ENCODE results near the gene MORN3.
"Not testable (repeated sequence)": the region's sequence is repeated elsewhere in the genome, so short reads cannot be mapped to it uniquely, and the experiment has no call there.

The MORN3 gene

DNA sequence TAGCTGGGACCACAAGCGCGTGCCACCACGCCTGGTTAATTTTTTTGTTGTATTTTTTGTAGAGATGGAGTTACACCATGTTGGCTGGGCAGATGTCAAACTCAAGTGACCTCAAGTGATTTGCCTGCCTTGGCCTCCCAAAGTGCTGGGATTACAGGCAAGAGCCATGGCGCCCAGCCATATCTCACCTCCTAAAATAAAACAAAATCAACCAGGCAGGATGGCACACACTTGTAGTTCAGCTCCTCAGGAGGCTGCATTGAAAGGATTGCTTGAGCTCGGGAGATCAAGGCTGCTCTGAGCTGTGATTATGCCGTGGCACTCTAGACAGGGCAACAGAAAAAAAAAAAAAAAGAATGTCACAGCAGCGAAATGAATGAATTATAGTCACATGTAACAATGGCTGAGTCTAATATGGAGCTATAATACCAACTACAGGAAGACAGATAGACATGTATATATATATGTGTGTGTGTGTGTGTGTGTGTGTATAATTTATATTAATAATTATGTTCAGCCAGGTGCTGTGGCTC, 23.8 kb upstream of the MORN3 start:
- 95% methylated on average over 5 of the region's 7 CpGs for WGBS (ENCODE audit: insufficient coverage)
- CTCF ChIA-PET = interaction anchor here (1.0 to 2.8 kb wide), 10 partner anchors 9 to 194 kb away, joined by 3 to 37 read pairs (median 6); partner anchors contain the start of gene RHOF
- DNase-seq = no peak
- POLR2A ChIA-PET = no interaction called here
- H3K4me1 ChIP-seq (ENCODE audit: control extremely low read depth in 1 of 4, control insufficient read depth in 4 of 4, insufficient read depth in 4 of 4, low read length in 3 of 4) = peaks cover 0 to 3% (median 0%) of the 10 kb centered on the region in 4 experiments
- H3K4me3 ChIP-seq (ENCODE audit: control insufficient read depth in 1 of 7, extremely low read depth in 1 of 7, insufficient read depth in 4 of 7, low read depth in 2 of 7, low read length in 6 of 7) = no peak overlapping the region
- H3K27me3 ChIP-seq (replicated peaks in 2 of 5; ENCODE audit: control insufficient read depth in 4 of 5, insufficient read depth in 5 of 5, low read length in 4 of 5) = no peaks in the 10 kb centered on the region
- H3K27ac ChIP-seq (ENCODE audit: insufficient read depth in 1 of 2, low read depth in 1 of 2, low read length in 2 of 2, poor library complexity in 1 of 2, severe bottlenecking in 2 of 2) = no peak overlapping the region
- no peaks in the 10 kb centered on the region for H3K36me3 ChIP-seq (ENCODE audit: control insufficient read depth in 4 of 4, insufficient read depth in 4 of 4, low read length in 3 of 4)
- no peaks in the 10 kb centered on the region for H3K9me3 ChIP-seq (ENCODE audit: control extremely low read depth in 1 of 5, control insufficient read depth in 4 of 5, insufficient read depth in 2 of 5, low read depth in 1 of 5, low read length in 4 of 5)

DNA sequence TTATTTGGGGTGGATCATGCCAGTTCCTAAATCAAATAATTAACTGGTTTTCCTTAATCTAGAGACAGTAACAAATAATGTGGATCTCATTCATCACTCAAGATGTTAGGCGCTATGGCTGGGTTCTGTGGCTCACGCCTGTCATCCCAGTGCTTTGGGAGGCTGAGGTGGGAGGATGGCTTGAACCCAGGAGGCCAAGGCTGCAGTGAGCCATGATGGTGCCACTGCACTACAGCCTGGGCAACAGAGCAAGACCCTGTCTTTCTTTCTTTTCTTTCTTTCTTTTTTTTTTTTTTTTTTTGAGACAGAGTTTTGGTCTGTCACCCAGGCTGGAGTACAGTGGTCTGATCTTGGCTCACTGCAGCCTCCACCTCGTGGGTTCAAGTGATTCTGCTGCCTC, 23.3 kb upstream of the MORN3 start:
- H3K4me3 ChIP-seq (ENCODE audit: control insufficient read depth in 1 of 7, extremely low read depth in 1 of 7, insufficient read depth in 4 of 7, low read depth in 2 of 7, low read length in 6 of 7); DNase-seq; H3K36me3 ChIP-seq (ENCODE audit: control insufficient read depth in 4 of 4, insufficient read depth in 4 of 4, low read length in 3 of 4); H3K27me3 ChIP-seq (replicated peaks in 2 of 5; ENCODE audit: control insufficient read depth in 4 of 5, insufficient read depth in 5 of 5, low read length in 4 of 5); POLR2A ChIA-PET; H3K27ac ChIP-seq (ENCODE audit: insufficient read depth in 1 of 2, low read depth in 1 of 2, low read length in 2 of 2, poor library complexity in 1 of 2, severe bottlenecking in 2 of 2); H3K9me3 ChIP-seq (ENCODE audit: control extremely low read depth in 1 of 5, control insufficient read depth in 4 of 5, insufficient read depth in 2 of 5, low read depth in 1 of 5, low read length in 4 of 5); H3K4me1 ChIP-seq (ENCODE audit: control extremely low read depth in 1 of 4, control insufficient read depth in 4 of 4, insufficient read depth in 4 of 4, low read length in 3 of 4): not testable (repeated sequence)
- WGBS (ENCODE audit: insufficient coverage) = 83% methylated on average over 2 of the region's 3 CpGs
- CTCF ChIA-PET = interaction anchor here (1.0 to 2.8 kb wide), 8 partner anchors 9 to 140 kb away, joined by 3 to 37 read pairs (median 7); partner anchors contain the start of gene RHOF

DNA sequence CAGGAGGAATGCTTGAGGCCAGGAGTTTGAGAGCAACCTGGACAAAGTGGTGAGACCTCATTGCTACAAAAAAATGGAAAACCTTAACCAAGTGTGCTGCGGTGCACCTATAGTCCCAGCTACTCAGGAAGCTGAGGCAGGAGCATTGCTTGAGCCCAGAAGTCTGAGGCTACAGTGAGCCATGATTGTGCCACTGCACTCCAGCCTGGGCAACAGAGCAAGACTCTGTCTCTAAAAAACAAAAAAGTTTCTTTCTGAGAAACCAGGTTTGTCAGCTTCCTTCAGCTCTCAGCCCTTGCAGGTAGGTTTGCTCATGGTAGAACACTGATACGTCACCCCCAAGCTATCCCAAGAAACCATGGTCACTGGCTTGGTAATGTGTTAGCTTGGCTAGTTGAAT, 20.0 kb upstream of the MORN3 start:
- 100% methylated on average over 1 of the region's 2 CpGs for WGBS (ENCODE audit: insufficient coverage)
- CTCF ChIA-PET = interaction anchor here (1.2 to 3.2 kb wide), 5 partner anchors 8 to 106 kb away, joined by 3 to 14 read pairs (median 3); no protein-coding TSS in a partner anchor

DNA sequence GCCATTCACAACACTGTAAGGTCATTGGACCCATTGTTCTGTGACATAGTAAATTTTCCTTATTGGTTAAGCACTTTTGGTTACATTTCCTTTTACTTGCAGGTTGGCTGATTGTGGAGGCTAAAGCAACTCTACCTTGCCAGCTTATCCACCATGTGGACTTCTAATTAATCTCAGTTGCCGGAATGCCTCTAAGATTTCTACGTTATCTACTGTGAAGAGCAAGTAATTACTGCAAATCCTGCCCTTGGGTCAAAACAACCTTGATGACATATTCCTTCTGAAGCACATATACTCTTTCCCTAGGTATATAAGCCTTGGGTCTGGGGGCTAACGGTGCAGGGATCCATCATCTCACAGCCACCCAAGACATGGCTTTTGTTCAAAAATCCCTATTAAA, 19.5 kb upstream of the MORN3 start:
- ChIA-PET POLR2A (interaction anchor here (0.7 kb wide), 1 partner anchor 107 kb away, joined by 3 read pairs; no protein-coding TSS in a partner anchor), CTCF (interaction anchor here (1.2 to 3.2 kb wide), 4 partner anchors 9 to 106 kb away, joined by 3 to 14 read pairs (median 8); no protein-coding TSS in a partner anchor)
- WGBS (ENCODE audit: insufficient coverage) = 100% methylated on average over 2 of the region's 3 CpGs
- H3K27me3 ChIP-seq (replicated peaks in 2 of 5; ENCODE audit: control insufficient read depth in 4 of 5, insufficient read depth in 5 of 5, low read length in 4 of 5) = no peaks in the 10 kb centered on the region
- no peak for DNase-seq
- no peak overlapping the region for H3K27ac ChIP-seq (ENCODE audit: insufficient read depth in 1 of 2, low read depth in 1 of 2, low read length in 2 of 2, poor library complexity in 1 of 2, severe bottlenecking in 2 of 2)
- no peaks in the 10 kb centered on the region for H3K36me3 ChIP-seq (ENCODE audit: control insufficient read depth in 4 of 4, insufficient read depth in 4 of 4, low read length in 3 of 4)
- H3K4me3 ChIP-seq (ENCODE audit: control insufficient read depth in 1 of 7, extremely low read depth in 1 of 7, insufficient read depth in 4 of 7, low read depth in 2 of 7, low read length in 6 of 7) = no peak overlapping the region
- peaks cover 0 to 5% (median 2%) of the 10 kb centered on the region in 4 experiments for H3K4me1 ChIP-seq (ENCODE audit: control extremely low read depth in 1 of 4, control insufficient read depth in 4 of 4, insufficient read depth in 4 of 4, low read length in 3 of 4)
- no peaks in the 10 kb centered on the region for H3K9me3 ChIP-seq (ENCODE audit: control extremely low read depth in 1 of 5, control insufficient read depth in 4 of 5, insufficient read depth in 2 of 5, low read depth in 1 of 5, low read length in 4 of 5)

More for the DNA sequence above, 20.0 kb upstream of the MORN3 start:
- no peaks in the 10 kb centered on the region for H3K9me3 ChIP-seq (ENCODE audit: control extremely low read depth in 1 of 5, control insufficient read depth in 4 of 5, insufficient read depth in 2 of 5, low read depth in 1 of 5, low read length in 4 of 5)
- peaks cover 0 to 5% (median 2%) of the 10 kb centered on the region in 4 experiments for H3K4me1 ChIP-seq (ENCODE audit: control extremely low read depth in 1 of 4, control insufficient read depth in 4 of 4, insufficient read depth in 4 of 4, low read length in 3 of 4)
- no peaks in the 10 kb centered on the region for H3K36me3 ChIP-seq (ENCODE audit: control insufficient read depth in 4 of 4, insufficient read depth in 4 of 4, low read length in 3 of 4)
- no peak for DNase-seq
- no peak overlapping the region for H3K27ac ChIP-seq (ENCODE audit: insufficient read depth in 1 of 2, low read depth in 1 of 2, low read length in 2 of 2, poor library complexity in 1 of 2, severe bottlenecking in 2 of 2)
- H3K27me3 ChIP-seq (replicated peaks in 2 of 5; ENCODE audit: control insufficient read depth in 4 of 5, insufficient read depth in 5 of 5, low read length in 4 of 5) = no peaks in the 10 kb centered on the region
- POLR2A ChIA-PET = interaction anchor here (0.7 kb wide), 1 partner anchor 108 kb away, joined by 3 read pairs; no protein-coding TSS in a partner anchor
- no peak overlapping the region for H3K4me3 ChIP-seq (ENCODE audit: control insufficient read depth in 1 of 7, extremely low read depth in 1 of 7, insufficient read depth in 4 of 7, low read depth in 2 of 7, low read length in 6 of 7)

DNA sequence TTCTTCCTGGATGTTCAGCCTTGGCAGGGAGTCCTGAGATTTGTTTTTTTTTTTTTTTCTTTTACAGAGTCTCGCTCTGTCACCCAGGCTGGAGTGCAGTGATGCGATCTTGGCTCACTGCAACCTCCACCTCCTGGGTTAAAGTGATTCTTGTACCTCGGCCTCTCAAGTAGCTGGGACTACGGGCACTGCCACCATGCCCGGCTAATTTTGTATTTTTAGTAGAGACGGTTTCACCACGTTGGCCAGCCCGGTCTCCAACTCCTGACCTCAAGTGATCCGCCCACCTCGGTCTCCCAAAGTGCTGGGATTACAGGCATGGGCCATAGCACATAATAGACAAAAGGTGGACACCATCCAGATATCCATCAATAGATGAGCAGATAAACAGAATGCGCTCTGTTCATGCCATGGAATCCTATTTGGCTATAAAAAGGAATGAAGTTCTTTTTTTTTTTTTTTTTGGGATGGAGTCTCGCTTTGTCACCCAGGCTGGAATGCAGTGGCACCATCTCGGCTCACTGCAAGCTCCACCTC, 10.3 kb upstream of the MORN3 start:
- H3K4me1 ChIP-seq (ENCODE audit: control extremely low read depth in 1 of 4, control insufficient read depth in 4 of 4, insufficient read depth in 4 of 4, low read length in 3 of 4); H3K36me3 ChIP-seq (ENCODE audit: control insufficient read depth in 4 of 4, insufficient read depth in 4 of 4, low read length in 3 of 4); H3K4me3 ChIP-seq (ENCODE audit: control insufficient read depth in 1 of 7, extremely low read depth in 1 of 7, insufficient read depth in 4 of 7, low read depth in 2 of 7, low read length in 6 of 7); H3K27me3 ChIP-seq (replicated peaks in 2 of 5; ENCODE audit: control insufficient read depth in 4 of 5, insufficient read depth in 5 of 5, low read length in 4 of 5); POLR2A ChIA-PET; H3K9me3 ChIP-seq (ENCODE audit: control extremely low read depth in 1 of 5, control insufficient read depth in 4 of 5, insufficient read depth in 2 of 5, low read depth in 1 of 5, low read length in 4 of 5); DNase-seq; H3K27ac ChIP-seq (ENCODE audit: insufficient read depth in 1 of 2, low read depth in 1 of 2, low read length in 2 of 2, poor library complexity in 1 of 2, severe bottlenecking in 2 of 2): not testable (repeated sequence)
- WGBS (ENCODE audit: insufficient coverage) = 98% methylated on average over 10 of the region's 13 CpGs
- CTCF ChIA-PET = interaction anchor here (0.6 to 9.0 kb wide), 6 partner anchors 10 to 189 kb away, joined by 3 to 103 read pairs (median 6); partner anchors contain the start of gene MORN3

DNA sequence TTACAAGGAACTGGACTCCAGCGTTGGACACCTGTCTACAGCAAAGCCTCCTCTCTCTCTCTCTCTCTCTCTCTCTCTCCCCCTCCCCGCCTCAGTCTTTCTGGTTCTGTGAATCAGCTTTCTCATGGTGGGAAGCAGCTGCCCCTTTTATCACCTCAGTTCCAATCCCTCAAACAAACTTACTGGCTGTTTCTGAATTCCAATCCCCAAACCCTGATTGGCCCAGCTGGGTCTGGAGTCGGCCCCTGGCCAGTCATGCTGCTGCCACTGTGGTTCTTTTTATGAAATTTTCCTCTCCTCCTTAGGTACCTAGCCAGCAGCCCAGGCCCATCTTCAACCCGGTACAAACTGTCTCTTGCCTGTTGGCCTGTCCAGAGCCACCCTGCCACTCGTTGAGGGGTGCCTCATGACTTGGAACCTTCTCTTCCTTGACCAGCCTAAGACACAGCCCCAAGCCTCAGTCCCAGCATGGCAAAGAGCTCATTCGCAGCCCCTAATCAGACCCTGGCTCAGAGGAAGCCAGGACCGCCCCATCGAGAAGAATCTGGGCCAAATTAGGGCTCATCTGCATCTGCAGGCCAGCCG, 9.4 kb upstream of the MORN3 start:
- 87% methylated on average over 8 of the region's 9 CpGs for WGBS (ENCODE audit: insufficient coverage)
- Histone ChIP-seq H3K36me3 (ENCODE audit: control insufficient read depth in 4 of 4, insufficient read depth in 4 of 4, low read length in 3 of 4) (no peaks in the 10 kb centered on the region), H3K27ac (ENCODE audit: insufficient read depth in 1 of 2, low read depth in 1 of 2, low read length in 2 of 2, poor library complexity in 1 of 2, severe bottlenecking in 2 of 2) (no peak overlapping the region), H3K27me3 (replicated peaks in 2 of 5; ENCODE audit: control insufficient read depth in 4 of 5, insufficient read depth in 5 of 5, low read length in 4 of 5) (no peaks in the 10 kb centered on the region), H3K4me1 (ENCODE audit: control extremely low read depth in 1 of 4, control insufficient read depth in 4 of 4, insufficient read depth in 4 of 4, low read length in 3 of 4) (peaks cover 0 to 6% (median 4%) of the 10 kb centered on the region in 4 experiments), H3K4me3 (ENCODE audit: control insufficient read depth in 1 of 7, extremely low read depth in 1 of 7, insufficient read depth in 4 of 7, low read depth in 2 of 7, low read length in 6 of 7) (no peak overlapping the region), H3K9me3 (ENCODE audit: control extremely low read depth in 1 of 5, control insufficient read depth in 4 of 5, insufficient read depth in 2 of 5, low read depth in 1 of 5, low read length in 4 of 5) (no peaks in the 10 kb centered on the region)
- peak in 1 of 3 donors; percentile 37 for DNase-seq
- CTCF ChIA-PET = interaction anchor here (0.6 to 9.0 kb wide), 6 partner anchors 9 to 129 kb away, joined by 3 to 103 read pairs (median 6); partner anchors contain the start of gene MORN3
- POLR2A ChIA-PET = no interaction called here

DNA sequence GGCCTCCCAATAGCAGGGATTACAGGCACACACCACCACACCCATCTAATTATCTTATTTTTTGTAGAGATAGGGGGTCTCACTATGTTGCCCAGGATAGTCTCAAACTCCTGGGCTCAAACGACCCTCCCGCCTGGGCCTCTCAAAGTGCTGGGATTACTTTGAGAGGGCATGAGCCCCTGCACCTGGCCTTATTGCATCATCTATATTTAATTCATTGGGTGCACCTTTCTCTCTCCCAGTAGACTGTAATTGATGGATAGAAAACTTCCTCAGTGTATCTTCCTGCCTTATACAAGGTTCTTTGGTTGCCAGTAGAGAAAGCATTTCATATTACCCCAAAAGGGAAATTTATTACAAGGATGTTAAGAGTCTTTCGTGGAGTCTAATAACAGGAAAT, 8.9 kb upstream of the MORN3 start:
- POLR2A ChIA-PET = no interaction called here

More for the DNA sequence above, 8.9 kb upstream of the MORN3 start:
- Histone ChIP-seq H3K27me3 (replicated peaks in 2 of 5; ENCODE audit: control insufficient read depth in 4 of 5, insufficient read depth in 5 of 5, low read length in 4 of 5) (no peaks in the 10 kb centered on the region), H3K4me3 (ENCODE audit: control insufficient read depth in 1 of 7, extremely low read depth in 1 of 7, insufficient read depth in 4 of 7, low read depth in 2 of 7, low read length in 6 of 7) (no peak overlapping the region), H3K36me3 (ENCODE audit: control insufficient read depth in 4 of 4, insufficient read depth in 4 of 4, low read length in 3 of 4) (no peaks in the 10 kb centered on the region), H3K27ac (ENCODE audit: insufficient read depth in 1 of 2, low read depth in 1 of 2, low read length in 2 of 2, poor library complexity in 1 of 2, severe bottlenecking in 2 of 2) (no peak overlapping the region), H3K4me1 (ENCODE audit: control extremely low read depth in 1 of 4, control insufficient read depth in 4 of 4, insufficient read depth in 4 of 4, low read length in 3 of 4) (peaks cover 0 to 6% (median 4%) of the 10 kb centered on the region in 4 experiments), H3K9me3 (ENCODE audit: control extremely low read depth in 1 of 5, control insufficient read depth in 4 of 5, insufficient read depth in 2 of 5, low read depth in 1 of 5, low read length in 4 of 5) (no peaks in the 10 kb centered on the region)
- CTCF ChIA-PET = interaction anchor here (0.6 to 9.0 kb wide), 6 partner anchors 9 to 129 kb away, joined by 3 to 103 read pairs (median 6); partner anchors contain the start of gene MORN3
- WGBS (ENCODE audit: insufficient coverage) = no CpG with 5 or more reads among the region's 3 CpGs
- no peak for DNase-seq

All from common myeloid progenitor, CD34-positive (primary cell).